Measurements from ENCODE around the gene TMEM121. TPM values are rescaled to one million over a fixed set of nuclear protein-coding genes. Genes with fewer than 3 reads are reported as not detected.

The TMEM121 gene
- total and polyA plus RNA-seq, 2 of the 4 experiments (the other 2 are of a cell fraction), result 2.7 to 6.3 TPM

DNA sequence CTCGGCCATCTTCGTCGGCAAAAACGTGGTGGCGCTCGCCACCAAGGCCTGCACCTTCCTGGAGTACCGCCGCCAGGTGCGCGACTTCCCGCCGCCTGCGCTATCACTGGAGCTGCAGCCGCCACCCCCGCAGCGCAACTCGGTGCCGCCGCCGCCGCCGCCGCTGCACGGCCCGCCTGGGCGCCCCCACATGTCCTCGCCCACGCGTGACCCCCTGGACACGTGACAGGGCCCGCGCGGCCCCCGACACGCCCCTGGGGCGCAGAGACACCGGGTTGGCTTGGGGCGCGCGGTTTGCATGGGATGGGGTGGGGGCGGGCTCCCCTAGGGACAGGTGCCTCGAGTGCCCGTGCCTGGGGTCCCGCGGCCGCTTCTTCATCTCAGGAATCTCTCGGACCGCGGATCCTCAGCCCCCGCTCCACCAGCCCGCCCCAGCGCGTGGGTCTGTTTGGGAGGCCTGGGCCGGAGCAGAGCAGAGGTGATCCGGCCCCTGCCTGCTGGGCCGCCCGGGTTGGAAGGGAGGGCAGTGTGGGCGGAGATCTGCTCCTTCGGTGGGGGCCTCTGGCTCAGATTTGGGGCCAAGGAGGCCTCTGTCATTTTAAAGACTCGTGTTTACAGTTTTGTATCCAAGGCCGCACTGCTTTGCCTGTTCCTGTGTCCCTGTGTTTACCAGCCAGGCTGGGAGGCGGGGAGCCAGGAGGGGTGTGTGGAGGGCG, 3.3 kb downstream of the TMEM121 start:
- Histone ChIP-seq H3K27me3 (ENCODE audit: control insufficient read depth, insufficient read depth, low read length) (peaks cover 8% of the 10 kb centered on the region), H3K27ac (ENCODE audit: insufficient read depth, low read length) (no peak overlapping the region), H2BK20ac (ENCODE audit: low read depth, low read length) (no peak overlapping the region), H2BK120ac (ENCODE audit: low read depth, low read length) (no peak overlapping the region), H3K9ac (ENCODE audit: low read depth, low read length) (no peak overlapping the region), H2AK9ac (replicated peaks; ENCODE audit: low read depth, low read length, poor library complexity) (no peak overlapping the region), H3K79me1 (ENCODE audit: low read depth in 1 of 2, low read length in 2 of 2) (no peaks in the 10 kb centered on the region), H2AFZ (replicated peaks; ENCODE audit: low read length, poor library complexity) (no peak overlapping the region), H3K9me1 (ENCODE audit: insufficient read depth, low read length) (no peaks in the 10 kb centered on the region), H3K56ac (ENCODE audit: extremely low read depth, insufficient read depth, low read length) (no peak overlapping the region), H2BK5ac (ENCODE audit: low read depth, low read length, poor library complexity, severe bottlenecking) (no peak overlapping the region), H4K91ac (ENCODE audit: insufficient read depth, low read depth, low read length) (no peak overlapping the region), H4K8ac (ENCODE audit: low read depth in 2 of 2, low read length in 2 of 2) (no peak overlapping the region), H3K4me2 (ENCODE audit: low read depth, low read length) (no peak overlapping the region), H3K36me3 (ENCODE audit: control insufficient read depth, insufficient read depth, low read length) (no peaks in the 10 kb centered on the region), H3K23ac (ENCODE audit: low read depth, low read length) (no peak overlapping the region), H2AK5ac (ENCODE audit: low read depth, low read length) (no peak overlapping the region), H4K5ac (ENCODE audit: low read depth, low read length) (no peak overlapping the region), H3K18ac (ENCODE audit: low read depth, low read length) (no peak overlapping the region), H3K14ac (replicated peaks; ENCODE audit: low read depth, low read length) (no peak overlapping the region), H3K4ac (ENCODE audit: low read depth, low read length) (no peak overlapping the region), H3K9me3 (ENCODE audit: control insufficient read depth, insufficient read depth, low read length) (no peaks in the 10 kb centered on the region), H4K20me1 (ENCODE audit: insufficient read depth, low read length) (0 out of 2 replicates have a peak, but pooled peaks cover 3% of the 10 kb centered on the region), H3K4me1 (ENCODE audit: control insufficient read depth, insufficient read depth, low read length) (peaks cover 9% of the 10 kb centered on the region; the same call in 1 of the 2 replicates), H2BK15ac (ENCODE audit: low read depth, low read length) (no peak overlapping the region), H3K4me3 (ENCODE audit: insufficient read depth, low read depth, low read length) (no peak overlapping the region)
- WGBS, 2 experiments (ENCODE audit: extremely low coverage in 2 of 2, insufficient read length in 1 of 2), result 47% methylated on average over 32 of the region's 63 CpGs; no CpG with 5 or more reads in 1 of the 2 experiments
- CTCF ChIA-PET, result no interaction called here
- BruUV-seq (replicated peaks), result no TSS peak
- dilution Hi-C loops (cut with HindIII; ENCODE audit: low sequenced_read_pairs, unreplicated experiment) (no loop called here), in situ Hi-C loops (cut with MboI; ENCODE audit: low sequenced_read_pairs) (no loop called here), intact Hi-C loops (cut with micrococcal nuclease) (loop anchor here (2.0 to 5.0 kb wide), 2 partner anchors 37 to 49 kb away; partner anchors contain the start of gene TEDC1)
- POLR2A ChIA-PET (ENCODE audit: unreplicated experiment), result no interaction called here
- ATAC-seq (ENCODE audit: low read depth) (no peak), DNase-seq (no peak)
- TF ChIP-seq SMC3 (IDR thresholded peaks at IDR 0.05; ENCODE audit: low read depth, low read length) (no peak), BHLHE40 (IDR thresholded peaks at IDR 0.05; ENCODE audit: low read depth, low read length) (no peak), CEBPB (IDR thresholded peaks at IDR 0.05; ENCODE audit: low read depth, low read length) (no peak), POLR2A (IDR thresholded peaks at IDR 0.05; ENCODE audit: low read depth, low read length) (no peak), MAZ (IDR thresholded peaks at IDR 0.05; ENCODE audit: borderline replicate concordance, low read depth, low read length) (no peak), FOS (IDR thresholded peaks at IDR 0.05; ENCODE audit: low read depth, low read length) (no peak), RAD21 (IDR thresholded peaks at IDR 0.05; ENCODE audit: low read length) (no peak), RFX5 (IDR thresholded peaks at IDR 0.05; ENCODE audit: low read depth, low read length) (no peak), NFE2L2 (IDR thresholded peaks at IDR 0.05; ENCODE audit: low read depth, low read length) (no peak), MXI1 (IDR thresholded peaks at IDR 0.05; ENCODE audit: borderline replicate concordance, low read depth, low read length) (no peak), CHD1 (IDR thresholded peaks at IDR 0.05; ENCODE audit: low read depth, low read length) (no peak)
- TF ChIP-seq, protein P1, sequence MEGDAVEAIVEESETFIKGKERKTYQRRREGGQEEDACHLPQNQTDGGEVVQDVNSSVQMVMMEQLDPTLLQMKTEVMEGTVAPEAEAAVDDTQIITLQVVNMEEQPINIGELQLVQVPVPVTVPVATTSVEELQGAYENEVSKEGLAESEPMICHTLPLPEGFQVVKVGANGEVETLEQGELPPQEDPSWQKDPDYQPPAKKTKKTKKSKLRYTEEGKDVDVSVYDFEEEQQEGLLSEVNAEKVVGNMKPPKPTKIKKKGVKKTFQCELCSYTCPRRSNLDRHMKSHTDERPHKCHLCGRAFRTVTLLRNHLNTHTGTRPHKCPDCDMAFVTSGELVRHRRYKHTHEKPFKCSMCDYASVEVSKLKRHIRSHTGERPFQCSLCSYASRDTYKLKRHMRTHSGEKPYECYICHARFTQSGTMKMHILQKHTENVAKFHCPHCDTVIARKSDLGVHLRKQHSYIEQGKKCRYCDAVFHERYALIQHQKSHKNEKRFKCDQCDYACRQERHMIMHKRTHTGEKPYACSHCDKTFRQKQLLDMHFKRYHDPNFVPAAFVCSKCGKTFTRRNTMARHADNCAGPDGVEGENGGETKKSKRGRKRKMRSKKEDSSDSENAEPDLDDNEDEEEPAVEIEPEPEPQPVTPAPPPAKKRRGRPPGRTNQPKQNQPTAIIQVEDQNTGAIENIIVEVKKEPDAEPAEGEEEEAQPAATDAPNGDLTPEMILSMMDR (conservative IDR thresholded peaks at IDR 0.05; ENCODE audit: low read depth, low read length), result no peak

All from IMR-90 (cell line).